Measurements from ENCODE around the gene MEGF11. TPM values are rescaled to one million over a fixed set of nuclear protein-coding genes. Genes with fewer than 3 reads are reported as not detected.

Gene MEGF11
- total RNA-seq, 1 experiment from 2014 or later: 0.34 TPM

- no peak for DNase-seq (ENCODE audit: low read depth)
Observed at GRCh38 chr15:66115568-66116206, 137.9 kb downstream of the MEGF11 start.

GRCh38 chr15:66114863-66115425 lies 138.6 kb downstream of the MEGF11 start:
- DNase-seq (ENCODE audit: low read depth): no peak

DNA sequence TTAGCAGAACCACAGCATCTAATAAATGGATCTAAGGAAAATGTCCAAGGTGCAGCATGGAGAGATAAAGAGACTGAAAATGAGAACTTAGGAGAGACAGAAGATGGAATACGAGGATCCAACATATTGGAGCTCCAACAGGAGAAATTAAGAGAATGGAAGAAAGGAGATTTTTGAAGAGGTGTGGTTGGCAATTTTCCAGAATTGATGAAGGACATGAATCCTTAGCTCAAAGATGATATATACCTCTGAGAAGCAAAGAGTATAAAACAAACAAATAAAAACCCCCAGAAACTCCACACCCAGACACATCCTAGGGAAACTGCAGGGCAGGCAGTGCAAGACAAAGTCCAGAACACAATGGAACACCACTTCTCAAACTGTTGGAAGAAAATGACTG lies 141.2 kb downstream of the MEGF11 start:
- DNase-seq (ENCODE audit: low read depth): no peak

DNA sequence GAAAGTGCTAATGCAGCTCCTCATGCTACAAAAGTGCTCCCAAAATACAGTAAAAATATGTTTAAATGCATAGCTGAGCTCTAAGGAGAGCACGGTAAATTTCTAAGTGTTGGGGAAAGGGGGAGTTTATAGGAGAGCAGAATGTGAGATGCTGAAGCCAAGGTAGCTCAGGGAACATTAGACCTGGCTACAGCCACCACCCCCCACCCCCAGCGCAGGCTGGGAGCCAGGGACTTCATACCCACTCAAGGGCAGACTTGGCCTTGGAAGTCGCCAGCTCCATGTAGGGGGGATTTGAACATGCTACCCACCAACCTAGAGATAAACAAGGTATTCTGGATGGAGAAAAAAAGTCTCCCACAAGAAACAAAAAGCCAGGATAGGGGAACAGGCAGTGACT lies 142.2 kb downstream of the MEGF11 start:
- no peak for DNase-seq (ENCODE audit: low read depth)

- no peak for DNase-seq (ENCODE audit: low read depth)
Observed at GRCh38 chr15:66110864-66111263, 142.7 kb downstream of the MEGF11 start.

- no peak for DNase-seq (ENCODE audit: low read depth)
Observed at GRCh38 chr15:66109826-66110225, 143.7 kb downstream of the MEGF11 start.

DNA sequence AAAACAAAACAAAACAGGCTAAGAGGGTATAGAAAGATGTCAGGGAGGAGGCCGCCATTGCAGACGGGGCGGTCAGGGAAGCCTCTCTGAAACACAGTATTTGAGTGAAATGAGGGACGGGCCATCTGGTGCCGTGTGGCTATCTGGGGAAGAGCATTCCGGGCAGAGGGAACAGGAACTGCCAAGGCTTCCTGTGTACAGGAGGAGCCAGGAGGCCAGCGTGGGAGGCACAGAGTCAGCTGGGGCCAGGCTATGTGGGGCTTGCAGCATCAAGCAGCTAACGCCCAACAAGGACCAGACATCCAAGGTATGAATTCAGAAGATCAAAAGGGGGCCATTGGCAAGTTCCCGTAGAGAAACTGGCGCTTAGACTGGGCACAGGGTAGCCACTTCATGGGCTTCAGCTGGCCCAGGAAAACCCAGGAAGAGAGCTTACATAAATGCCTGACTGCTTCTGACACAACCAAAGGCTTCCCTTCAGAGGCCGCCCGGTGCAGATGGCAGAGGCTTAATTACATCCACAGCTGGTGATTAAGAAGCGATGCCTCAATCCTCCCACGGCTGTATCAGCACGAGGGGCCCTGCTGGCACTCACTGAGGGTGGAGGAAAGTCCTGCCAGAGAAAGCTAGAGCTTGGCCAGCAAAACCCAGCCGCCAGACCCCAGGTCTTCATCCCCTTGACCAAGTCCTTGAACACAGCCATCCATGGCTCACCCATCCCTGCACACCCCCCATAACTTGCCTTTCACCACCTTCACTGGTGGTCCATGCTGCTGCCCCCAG lies 144.9 kb downstream of the MEGF11 start:
- no peak for DNase-seq (ENCODE audit: low read depth)

- no peak for DNase-seq (ENCODE audit: low read depth)
Observed at GRCh38 chr15:66107070-66107469, 146.5 kb downstream of the MEGF11 start.

DNA sequence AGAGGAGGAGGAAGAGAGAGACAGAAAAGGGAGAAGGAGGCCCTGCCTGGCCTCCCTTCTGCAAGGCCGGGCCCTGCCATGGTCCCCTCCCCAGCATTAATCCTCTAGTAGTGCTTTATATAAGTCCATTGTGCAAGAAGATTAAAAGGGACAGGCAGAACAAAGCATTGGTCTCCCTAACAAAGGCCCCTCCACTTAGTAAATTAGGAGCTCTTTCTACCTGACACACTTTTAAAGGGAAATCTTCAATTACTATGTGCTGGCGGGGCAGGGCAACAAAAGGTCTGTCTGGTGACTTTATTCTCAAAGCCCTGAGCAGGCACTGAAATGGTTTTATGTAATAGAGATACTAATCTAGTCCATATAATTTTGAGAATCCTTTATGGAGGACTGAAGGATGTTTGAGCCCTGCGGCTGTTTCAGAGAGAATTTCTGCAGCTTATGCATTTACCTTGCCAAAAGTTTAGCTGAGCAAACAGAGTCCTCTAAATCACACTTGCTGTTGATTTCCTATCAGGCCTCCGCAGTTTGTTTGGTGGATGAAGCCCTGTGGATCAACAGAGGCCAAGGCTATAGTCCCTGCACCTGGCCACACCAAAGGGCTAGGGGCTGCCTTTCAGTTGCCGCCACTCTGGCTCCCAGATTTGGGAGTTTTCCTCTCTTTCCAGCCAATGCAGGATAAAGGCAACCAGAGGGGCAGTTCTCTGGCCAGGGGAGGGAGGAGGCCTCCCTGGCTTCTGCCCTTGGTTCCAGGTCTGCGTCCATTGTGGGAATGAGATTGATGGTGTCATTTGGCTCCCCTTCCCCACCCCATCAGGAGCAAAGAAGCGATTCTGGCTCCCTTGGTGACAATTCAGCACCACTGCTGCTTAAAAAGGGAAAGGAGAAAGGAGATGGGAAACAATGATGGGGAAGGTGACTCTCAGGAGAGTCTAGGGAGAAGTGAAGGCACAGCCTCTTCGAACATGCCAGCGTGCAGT lies 148.0 kb downstream of the MEGF11 start:
- DNase-seq (ENCODE audit: low read depth): no peak

GRCh38 chr15:66103293-66103590 lies 150.3 kb downstream of the MEGF11 start:
- no peak for DNase-seq (ENCODE audit: low read depth)

DNA sequence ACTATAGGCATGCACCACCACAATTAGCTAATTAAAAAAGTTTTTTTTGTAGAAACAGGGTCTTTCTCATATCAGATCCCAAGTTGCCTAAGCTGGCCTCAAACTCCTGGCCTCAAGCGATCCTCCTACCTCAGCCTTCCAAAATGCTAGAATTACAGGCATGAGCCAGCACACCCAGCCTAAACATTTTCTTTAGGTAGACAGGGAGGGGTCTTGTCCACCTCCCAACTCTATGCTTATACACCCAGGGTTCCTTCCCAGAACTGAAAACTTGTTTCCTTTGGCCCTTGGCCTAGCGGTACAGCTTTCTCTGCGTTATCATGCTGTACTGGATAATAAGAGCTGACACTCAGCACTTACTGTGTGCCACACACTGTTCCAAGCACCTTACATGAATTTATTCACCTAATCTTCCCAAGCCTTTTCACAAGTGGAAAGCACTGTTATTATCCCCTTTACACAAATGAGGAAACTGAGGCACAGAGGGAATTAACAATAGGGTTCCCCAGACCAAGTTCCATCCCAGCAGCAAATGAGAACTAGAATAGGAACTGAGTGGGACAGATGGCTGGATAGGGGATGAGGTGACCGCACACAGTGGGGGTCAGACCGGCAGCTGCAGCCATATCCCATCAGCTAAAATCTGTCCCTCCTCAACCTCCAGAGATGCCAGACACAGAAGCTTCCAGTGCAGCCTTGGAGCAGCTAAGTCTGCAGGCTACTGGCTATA lies 150.8 kb downstream of the MEGF11 start:
- no peak for DNase-seq (ENCODE audit: low read depth)

DNA sequence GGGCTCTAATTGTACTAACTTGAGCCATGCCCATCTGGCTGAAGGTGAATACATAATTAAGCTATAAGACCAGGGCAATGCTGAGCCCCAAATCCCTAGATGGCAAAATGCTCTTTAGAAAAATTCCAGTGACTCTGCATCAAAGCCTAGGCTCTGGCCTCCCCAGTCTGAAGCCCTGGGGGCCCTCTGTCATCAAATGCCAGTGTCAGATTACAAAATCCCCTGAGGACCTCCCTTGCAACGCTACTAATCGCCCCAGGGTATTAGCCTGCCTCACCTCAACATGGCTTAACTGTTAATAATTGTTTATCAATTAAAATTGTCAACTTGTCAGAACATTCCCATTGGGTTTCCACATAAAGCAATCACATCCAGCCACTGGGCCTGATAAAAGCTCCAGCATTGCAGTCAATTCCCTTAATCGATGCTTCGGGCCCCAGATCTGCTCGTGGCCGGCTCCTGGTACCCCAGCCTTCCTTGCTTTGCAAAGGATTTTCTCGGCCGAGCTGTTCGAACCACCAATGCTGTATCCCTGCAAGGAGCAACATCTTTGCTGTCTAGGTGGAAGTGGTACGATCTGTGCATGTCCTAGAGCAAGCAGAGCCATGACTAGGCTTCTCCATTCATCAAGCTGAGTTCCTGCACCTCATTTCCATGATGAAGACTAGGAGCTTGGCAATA lies 151.7 kb downstream of the MEGF11 start:
- DNase-seq (ENCODE audit: low read depth): no peak

DNA sequence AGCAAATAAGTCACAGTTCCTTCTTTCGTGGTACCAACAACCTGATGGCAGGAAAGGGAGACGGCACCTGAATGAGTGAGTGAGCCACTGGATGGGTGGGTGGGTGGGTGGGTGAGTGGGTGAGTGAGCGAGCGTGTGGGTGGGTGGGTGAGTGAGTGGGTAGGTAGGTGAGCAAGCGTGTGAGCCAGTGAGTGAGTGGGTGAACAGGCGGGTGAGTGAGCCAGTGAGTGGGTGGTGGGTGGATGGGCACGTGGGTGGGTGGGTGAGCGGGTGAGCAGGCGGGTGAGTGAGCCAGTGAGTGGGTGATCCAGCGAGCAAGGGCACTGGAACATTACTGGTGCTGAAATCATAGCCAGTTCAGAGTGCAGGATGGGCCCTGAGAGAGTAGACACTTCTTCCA lies 152.8 kb downstream of the MEGF11 start:
- DNase-seq (ENCODE audit: low read depth): no peak

- DNase-seq (ENCODE audit: low read depth): no peak
Observed at GRCh38 chr15:66099950-66100671, 153.4 kb downstream of the MEGF11 start.

- DNase-seq (ENCODE audit: low read depth): no peak
Observed at GRCh38 chr15:66098022-66098363, 155.6 kb downstream of the MEGF11 start.

DNA sequence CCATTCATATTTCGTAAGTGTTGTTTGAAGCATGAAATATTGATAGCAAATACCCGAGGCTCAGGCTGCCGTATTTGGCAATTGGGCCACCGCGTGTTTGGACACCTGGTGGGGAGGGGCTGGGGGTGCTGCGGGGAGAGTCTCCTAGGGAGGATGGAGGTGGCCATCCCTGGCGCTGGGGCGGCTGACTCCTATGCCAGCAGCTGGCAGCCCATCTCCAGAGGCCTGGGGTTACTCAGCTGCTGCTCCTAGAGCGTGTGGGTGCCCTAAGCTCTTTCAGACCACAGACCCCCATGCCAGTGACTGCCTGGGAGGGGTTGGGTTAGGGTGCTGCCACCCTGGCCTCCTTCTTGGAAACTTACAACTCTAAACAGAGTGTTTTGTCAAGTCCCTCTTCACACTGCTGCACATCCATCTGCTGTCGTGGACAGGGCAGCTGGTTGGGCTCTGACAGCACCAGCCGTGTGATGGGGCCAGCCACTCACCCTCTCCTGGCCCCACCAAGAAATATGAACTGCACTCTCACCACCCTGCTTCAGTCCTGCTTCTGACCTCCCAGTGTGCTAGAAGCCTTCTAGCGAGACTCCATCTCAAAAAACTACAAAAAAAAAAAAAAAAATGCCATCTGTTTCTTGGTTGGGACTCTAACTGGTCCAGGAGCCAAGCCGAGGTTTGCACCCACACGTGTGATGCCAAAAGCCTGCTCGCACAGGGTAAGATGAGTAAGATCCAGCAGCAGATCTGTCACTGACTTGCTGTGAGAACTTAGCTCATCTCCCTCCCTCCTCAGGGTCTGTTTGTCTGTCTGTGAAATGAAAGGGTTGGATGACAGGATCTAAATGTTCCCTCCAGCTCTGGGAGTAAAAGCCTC lies 156.2 kb downstream of the MEGF11 start:
- no peak for DNase-seq (ENCODE audit: low read depth)

DNA sequence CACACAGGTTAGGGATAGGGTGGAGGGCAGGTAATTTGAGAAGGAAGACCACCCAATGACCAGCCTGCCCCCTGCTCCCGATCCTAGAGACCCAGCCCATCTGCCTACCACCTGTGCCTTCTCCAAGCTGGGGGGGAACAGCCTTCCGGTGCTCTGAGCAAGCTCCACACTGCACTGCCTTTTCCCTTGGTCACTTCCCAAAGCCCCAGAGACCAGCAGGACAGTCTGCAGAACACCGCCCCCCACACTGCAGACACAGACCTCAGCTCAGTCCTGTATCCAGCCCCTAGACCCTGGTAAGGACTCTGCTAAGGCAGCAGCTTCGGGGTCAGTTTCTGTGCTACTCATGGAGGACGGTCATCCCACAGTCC lies 156.9 kb downstream of the MEGF11 start:
- no peak for DNase-seq (ENCODE audit: low read depth)

DNA sequence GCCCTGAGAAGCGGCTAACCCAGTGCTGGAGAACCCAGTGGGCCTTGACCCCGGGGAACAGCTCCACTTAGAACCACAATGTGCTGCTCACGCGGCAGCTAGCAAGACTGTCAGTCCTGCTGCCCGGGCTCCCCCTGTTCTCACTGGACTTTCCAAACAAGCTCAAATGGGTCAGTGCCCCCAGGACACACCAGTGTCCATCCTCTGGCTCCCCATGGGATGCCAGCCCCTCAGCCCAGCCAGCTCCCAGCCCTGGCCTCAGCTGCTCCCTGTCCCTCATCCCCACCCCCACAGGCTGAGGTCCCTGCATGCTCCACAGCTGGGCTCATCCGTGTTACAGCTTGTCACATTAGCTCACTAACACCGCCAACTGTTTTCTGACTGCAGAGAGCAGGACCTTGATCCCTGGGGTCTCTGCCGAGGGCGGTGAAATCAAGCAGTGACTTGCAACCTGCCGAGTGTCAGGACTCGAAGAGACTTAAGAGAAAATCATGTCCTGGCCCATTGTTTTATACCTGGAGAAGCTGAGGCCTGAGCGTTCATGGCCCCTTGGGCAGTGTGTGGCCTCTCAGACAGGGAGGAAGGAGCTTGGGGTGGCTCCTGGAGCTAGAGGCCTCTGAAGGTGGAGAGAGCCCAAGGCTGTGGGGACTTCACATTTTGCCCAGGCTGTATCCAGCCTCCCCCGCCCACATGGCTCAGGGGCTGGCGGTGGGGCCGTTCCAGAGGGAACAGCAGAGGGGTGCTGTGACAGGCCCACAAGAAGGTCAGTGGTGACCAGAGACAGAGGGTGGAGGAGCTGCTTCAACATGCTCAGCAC lies 157.5 kb downstream of the MEGF11 start:
- DNase-seq (ENCODE audit: low read depth): no peak

DNA sequence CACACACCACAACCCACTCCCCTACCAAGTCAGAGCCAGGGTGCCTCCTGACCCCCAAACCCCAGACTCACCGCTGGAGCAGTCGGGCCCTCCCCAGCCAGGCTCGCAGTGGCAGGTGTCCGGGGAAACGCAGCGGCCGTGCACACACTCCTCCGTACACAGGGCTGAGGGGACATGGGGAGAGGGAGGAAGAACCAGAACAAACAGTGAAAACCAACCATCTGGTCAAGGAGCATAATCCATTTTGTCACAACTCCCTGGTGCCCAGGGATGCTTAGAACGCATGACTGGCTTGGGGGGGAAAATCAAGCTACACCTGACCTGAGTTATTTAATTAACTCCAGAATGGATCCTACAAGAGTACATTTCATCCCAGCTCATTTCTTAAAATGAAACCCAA lies 159.2 kb downstream of the MEGF11 start:
- DNase-seq (ENCODE audit: low read depth): no peak
